CD4-positive, alpha-beta T cell treated with Interleukin-6 at 100 ng/mL for 8 hours (primary cell): ENCODE measurements around the gene B3GAT2.

Experiments
- DNase-seq: peaks from one replicate; pipeline ENCODE4 v3.0.0-alpha.2; 2020; ENCODE audit warnings: mixed read lengths, low spot score

The B3GAT2 gene

DNA sequence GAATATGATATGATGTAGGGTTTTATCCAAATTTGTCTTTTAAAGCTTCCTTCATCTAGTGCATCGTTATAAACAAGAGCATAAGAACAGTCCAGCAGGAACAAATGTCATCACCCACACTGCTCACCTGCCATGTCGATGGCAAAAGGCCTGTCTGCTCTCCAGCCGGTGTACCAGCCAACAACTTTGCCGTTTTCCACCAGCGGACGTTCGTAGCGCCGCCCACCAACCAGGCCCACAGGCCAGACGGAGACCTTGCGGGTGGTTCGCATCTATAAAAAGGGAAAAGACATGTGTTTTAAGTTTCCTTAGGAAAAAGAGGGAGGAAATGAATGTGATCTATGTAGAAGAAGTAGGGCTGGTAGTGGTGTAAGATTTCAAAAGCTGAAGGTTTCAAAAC is 62.9 kb downstream of the B3GAT2 start:
- DNase-seq, result no peak

DNA sequence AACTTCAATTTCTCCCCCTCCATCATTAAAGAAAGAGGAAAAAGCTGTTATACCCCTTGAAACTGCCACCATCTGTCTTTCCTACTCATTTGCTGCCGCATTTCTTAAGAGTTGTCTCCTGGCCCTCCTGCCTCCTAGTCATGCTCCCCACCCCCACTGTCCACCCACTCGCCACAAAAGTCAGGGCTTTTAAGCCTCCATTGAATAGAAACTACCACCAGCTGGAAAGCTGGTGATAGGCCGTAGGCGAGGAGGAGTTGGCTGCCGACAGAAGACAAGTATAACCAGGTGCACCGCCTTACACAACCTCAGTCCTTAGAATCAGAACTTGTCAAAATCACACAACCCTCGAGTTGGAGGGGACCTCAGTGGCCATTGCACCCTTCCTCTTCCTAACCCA is 67.6 kb downstream of the B3GAT2 start:
- no peak for DNase-seq

DNA sequence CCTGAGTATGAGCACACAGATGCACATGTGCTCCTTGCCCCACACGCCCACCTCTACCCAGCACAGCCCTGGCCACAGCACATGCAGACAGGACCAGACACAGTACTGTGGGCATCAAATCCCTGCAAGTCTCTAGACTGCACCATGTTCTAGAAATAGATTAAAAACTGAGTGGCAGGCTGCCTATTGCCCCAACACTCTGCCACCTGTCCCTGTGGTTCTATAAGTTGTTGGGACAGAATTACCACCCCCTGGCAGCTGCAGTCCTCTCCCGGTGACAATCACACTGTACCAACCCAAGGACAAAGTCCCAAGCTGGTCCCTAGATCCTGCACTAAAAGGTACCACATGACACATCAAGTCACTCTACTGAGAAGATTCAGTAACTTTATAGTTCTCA is 70.2 kb downstream of the B3GAT2 start:
- DNase-seq, result no peak

DNA sequence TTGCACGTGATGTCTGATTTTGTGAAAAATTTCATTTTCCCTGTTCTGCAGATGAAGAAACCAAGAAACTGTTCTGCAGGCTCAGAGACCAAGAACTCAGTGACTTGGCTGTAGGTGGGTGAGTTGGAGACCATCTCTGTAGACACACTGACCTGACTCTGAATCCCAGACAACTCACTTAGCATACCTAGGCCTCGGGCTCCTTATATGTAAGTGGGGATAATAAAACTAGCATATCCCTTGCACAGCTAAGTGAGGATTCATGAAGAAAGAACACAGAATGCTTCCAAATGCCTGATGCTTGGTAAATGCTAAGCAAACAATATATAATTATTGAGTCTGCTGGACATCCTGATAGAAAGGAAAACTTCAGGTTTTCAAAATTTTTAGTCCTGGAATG is 70.8 kb downstream of the B3GAT2 start:
- DNase-seq, result no peak

GRCh38 chr6:70884074-70884983 is 72.5 kb downstream of the B3GAT2 start:
- peak; percentile 58 for DNase-seq

GRCh38 chr6:70879496-70879895 is 77.4 kb downstream of the B3GAT2 start:
- DNase-seq, result no peak

- DNase-seq, result no peak
Observed at GRCh38 chr6:70874181-70874913, 82.5 kb downstream of the B3GAT2 start.

DNA sequence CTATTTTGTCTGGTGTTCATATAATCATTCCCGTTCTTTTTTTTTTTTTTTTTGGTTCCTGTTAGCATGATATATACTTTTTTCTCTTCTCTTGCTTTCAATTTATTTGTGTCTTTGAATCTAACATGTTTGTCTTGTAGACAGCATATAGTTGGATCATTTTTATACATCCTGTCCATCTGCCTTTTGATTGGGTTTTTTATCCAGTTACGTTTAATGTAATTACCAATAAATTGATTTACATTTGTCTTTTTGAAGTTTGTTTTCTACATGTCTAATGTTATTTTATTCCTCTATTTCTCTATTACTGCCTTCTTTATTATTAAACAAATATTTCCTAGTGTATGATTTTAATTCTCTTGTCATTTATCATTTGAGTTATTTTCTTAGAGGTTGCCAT is 84.4 kb downstream of the B3GAT2 start:
- DNase-seq, result no peak

DNA sequence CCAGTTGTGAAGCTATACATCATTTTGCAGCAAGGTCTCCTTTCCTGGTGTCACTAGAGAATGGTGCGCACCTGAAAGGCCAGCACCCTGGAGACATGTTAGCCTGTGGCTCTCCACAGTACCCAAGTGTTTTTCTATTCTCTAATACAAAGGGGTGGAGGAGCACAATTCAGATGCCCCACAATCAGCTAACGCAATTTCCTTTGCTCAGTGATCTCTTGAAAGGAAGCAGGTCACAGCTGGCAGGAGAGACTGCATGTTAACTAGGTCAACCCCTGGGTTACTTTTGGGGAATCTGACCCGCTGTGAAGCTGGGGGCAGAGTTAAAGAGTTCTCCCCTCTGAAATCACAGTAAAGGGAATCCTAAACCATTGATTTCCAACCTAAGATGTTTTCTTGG is 92.5 kb downstream of the B3GAT2 start:
- no peak for DNase-seq

DNA sequence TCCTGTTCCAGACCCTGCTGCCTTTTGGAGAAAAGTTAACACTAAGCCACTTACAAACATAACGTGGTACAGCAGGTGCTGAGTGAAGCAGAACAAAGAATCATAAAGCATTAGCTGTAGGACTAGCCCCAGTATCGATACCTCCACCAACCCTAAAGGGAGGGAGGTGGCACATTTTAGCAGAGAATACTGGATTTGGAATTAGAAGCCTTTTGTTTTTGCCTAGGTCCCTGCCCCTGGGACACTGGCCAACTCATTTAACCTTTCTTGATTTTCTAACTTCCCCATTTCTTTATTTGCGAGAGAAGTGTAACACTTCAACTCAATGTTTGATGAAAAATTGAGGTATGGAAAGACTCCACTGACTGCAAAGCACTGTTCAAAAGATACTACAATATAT is 93.5 kb downstream of the B3GAT2 start:
- DNase-seq, result no peak

GRCh38 chr6:70860920-70861319 is 95.9 kb downstream of the B3GAT2 start:
- DNase-seq, result no peak

DNA sequence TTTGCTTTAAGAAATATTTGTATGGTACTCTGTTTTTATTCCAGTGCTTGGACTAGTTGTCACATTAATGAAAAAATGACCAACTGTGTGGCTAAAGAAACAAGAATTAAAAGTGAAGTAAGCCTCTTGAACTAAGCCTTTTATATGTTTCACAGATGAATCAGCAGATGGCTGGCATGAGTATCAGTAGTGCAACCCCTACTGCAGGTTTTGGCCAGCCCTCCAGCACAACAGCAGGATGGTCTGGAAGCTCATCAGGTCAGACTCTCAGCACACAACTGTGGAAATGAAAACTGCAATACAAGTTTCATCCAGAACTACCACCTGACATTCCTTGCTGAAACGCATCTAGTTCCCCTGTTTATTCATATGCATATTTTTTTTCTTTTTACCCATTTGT is 96.8 kb downstream of the B3GAT2 start:
- no peak for DNase-seq

GRCh38 chr6:70857387-70858077 is 99.3 kb downstream of the B3GAT2 start:
- no peak for DNase-seq

DNA sequence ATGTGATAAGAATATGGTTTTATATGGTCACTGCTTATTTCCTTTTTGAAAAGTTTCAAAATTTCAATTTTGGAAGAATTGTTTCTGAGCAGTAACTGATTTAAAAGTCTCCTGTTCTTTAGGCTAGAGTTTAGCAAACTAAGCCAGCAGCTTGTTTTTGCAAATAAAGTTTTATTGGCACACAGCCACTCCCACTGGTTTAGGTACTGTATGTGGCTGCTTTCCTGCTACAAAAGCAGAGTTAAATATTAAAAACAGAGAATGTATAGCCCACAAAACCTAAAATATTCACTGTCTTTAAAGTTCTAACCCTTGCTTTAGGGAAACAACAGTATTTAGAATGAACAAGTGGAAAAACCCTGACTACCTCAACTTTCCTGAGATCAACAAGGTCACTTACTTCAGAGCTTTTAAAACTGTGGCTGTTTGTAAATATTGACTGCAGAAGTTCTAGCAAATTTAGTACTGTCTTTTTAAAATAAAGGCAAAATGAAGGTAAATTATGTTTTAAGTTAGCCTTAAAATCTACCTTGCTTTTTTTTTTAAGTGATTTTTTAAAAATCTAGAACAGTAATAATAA is 104.1 kb downstream of the B3GAT2 start:
- no peak for DNase-seq

DNA sequence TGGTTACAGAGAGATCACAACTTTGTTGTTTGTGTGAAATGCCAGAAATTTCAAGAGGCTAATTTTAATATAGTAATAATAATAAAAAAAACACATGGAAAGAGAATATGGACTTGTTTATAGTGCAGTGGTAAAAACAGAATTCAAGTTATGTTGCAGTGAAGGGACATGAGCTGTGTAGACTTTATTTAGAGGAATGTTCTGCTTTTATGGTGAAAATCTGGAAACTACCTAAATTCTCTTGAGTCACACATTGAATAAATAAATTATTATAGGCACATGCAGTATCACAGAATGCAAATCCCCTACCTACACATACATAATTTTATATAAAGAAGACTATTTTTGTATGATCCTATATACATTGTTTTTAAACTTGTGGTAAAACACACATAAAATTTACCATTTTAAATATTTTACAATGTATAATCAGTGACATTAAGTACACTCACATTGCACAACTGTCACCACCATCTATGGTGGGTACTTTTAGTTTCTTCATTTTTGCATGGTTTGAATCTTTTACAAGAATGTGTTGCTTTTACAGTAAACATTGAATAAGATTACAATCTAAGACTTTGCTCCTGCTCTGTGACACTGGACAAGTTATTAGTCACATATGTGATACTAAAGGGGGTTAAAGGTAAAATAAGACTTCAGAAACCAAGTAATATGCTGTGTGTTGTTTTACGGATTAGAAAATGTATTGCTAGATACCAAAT is 107.4 kb downstream of the B3GAT2 start:
- no peak for DNase-seq

- DNase-seq, result no peak
Observed at GRCh38 chr6:70847106-70848084, 109.5 kb downstream of the B3GAT2 start.

GRCh38 chr6:70846207-70846835 is 110.5 kb downstream of the B3GAT2 start:
- no peak for DNase-seq

DNA sequence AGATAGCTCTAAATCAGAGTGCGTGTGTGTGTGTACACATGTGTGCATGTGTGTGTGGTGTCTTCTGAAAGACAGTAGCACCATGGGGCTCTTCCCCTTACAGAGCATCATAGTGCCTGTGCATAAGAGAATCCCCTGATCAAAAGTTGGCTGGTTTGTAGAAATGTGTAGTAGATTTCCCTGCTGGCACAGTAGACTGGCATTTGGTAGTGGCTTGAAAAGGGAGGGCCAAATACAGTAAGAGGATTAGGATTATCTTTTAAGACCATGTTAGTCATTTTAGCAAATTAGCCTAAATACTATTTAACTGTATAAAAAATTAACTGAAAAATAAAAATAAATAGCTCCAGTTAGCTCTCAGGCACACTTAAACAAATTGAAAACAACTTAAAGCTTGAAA is 112.6 kb downstream of the B3GAT2 start:
- DNase-seq, result no peak

DNA sequence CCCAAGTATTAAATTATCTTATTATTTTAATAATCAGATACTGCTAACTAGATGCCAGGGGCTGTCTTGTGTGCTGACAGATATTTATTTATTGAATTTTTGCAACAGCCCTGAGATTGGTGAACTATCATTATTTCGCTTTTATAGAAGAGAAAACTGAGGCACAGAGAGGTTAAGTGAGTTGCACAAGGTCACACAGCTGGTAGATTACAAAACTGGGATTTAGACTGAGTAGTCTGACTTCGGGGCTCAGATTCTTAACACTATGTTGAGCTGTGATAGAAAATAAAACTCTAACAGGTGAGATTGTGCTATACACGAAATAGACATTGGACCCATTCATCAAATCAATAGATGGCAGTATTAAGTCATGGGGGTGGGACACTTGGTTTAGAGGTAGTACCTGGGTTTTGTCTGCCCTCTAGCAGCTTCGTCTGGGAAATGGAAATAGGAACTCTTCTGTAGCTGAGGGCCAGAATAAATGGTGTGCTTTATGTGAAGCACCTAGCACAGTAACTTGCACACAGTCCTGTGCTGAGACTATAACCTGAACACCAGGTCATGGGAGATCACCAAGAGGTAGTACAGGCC is 113.4 kb downstream of the B3GAT2 start:
- no peak for DNase-seq

GRCh38 chr6:70842541-70842940 is 114.3 kb downstream of the B3GAT2 start:
- DNase-seq, result no peak
